ENCODE data around the gene SV2C. TPM values are rescaled to one million over a fixed set of nuclear protein-coding genes. Genes with fewer than 3 reads are reported as not detected.

SV2C gene
- total RNA-seq, 1 experiment from 2014 or later, result not detected

- H3K9me3 ChIP-seq (ENCODE audit: control insufficient read depth in 1 of 2, insufficient read depth in 1 of 2, low read depth in 1 of 2, low read length in 2 of 2), result no peaks in the 10 kb centered on the region
- no peaks in the 10 kb centered on the region for H3K79me2 ChIP-seq (ENCODE audit: insufficient read depth, low read length)
- ChIA-PET POLR2A (no interaction called here), CTCF (interaction anchor here (1.2 to 1.3 kb wide), 2 partner anchors 100 to 182 kb away, joined by 5 to 9 read pairs; no protein-coding TSS in a partner anchor), RAD21 (ENCODE audit: low non-redundant PET in 1 of 2, low total read pairs in 2 of 2, uncharacterized antibody in 2 of 2, unreplicated experiment in 2 of 2) (no interaction called here)
- H3K36me3 ChIP-seq (ENCODE audit: control insufficient read depth in 1 of 2, insufficient read depth in 2 of 2, low read length in 2 of 2), result no peaks in the 10 kb centered on the region
- no peak overlapping the region for H3K27ac ChIP-seq (ENCODE audit: low read depth, low read length)
- no peak overlapping the region for H2AFZ ChIP-seq (ENCODE audit: low read depth, low read length, poor library complexity, severe bottlenecking)
- H3K9ac ChIP-seq (ENCODE audit: low read length), result no peak overlapping the region
- DNase-seq (ENCODE audit: low read depth, low spot score) (no peak), ATAC-seq (peak; percentile 78)
- no peak overlapping the region for H3K4me3 ChIP-seq (replicated peaks in 1 of 2; ENCODE audit: low read depth in 1 of 2, low read length in 2 of 2)
- H3K4me2 ChIP-seq (ENCODE audit: low read length), result no peak overlapping the region
- no peaks in the 10 kb centered on the region for H3K4me1 ChIP-seq (ENCODE audit: control insufficient read depth in 1 of 2, insufficient read depth in 2 of 2, low read length in 2 of 2)
- intact Hi-C loops (cut with micrococcal nuclease), result loop anchor here (1.0 kb wide), 1 partner anchor 182 kb away; no protein-coding TSS in a partner anchor
- TF ChIP-seq ZFX (IDR thresholded peaks at IDR 0.05) (no peak), CEBPB (IDR thresholded peaks at IDR 0.05; ENCODE audit: low read depth) (no peak), RAD21 (IDR thresholded peaks at IDR 0.05; ENCODE audit: low read depth) (peak; percentile 59)
- TF ChIP-seq, protein P1, sequence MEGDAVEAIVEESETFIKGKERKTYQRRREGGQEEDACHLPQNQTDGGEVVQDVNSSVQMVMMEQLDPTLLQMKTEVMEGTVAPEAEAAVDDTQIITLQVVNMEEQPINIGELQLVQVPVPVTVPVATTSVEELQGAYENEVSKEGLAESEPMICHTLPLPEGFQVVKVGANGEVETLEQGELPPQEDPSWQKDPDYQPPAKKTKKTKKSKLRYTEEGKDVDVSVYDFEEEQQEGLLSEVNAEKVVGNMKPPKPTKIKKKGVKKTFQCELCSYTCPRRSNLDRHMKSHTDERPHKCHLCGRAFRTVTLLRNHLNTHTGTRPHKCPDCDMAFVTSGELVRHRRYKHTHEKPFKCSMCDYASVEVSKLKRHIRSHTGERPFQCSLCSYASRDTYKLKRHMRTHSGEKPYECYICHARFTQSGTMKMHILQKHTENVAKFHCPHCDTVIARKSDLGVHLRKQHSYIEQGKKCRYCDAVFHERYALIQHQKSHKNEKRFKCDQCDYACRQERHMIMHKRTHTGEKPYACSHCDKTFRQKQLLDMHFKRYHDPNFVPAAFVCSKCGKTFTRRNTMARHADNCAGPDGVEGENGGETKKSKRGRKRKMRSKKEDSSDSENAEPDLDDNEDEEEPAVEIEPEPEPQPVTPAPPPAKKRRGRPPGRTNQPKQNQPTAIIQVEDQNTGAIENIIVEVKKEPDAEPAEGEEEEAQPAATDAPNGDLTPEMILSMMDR (IDR thresholded peaks at IDR 0.05 in 2 of 3, conservative IDR thresholded peaks at IDR 0.05 in 1 of 3; ENCODE audit: borderline replicate concordance in 1 of 3, insufficient read depth in 1 of 3, low read depth in 2 of 3, low read length in 2 of 3), result peak; percentile 33 to 75 (median 67); a peak in 5 of 6 replicates
- no peaks in the 10 kb centered on the region for H4K20me1 ChIP-seq (ENCODE audit: insufficient read depth)
- H3K27me3 ChIP-seq (ENCODE audit: insufficient read depth, low read length), result peaks cover 29% of the 10 kb centered on the region
- no TSS peak for BruUV-seq (replicated peaks)
- H3K9me2 ChIP-seq (ENCODE audit: insufficient read depth), result no peaks in the 10 kb centered on the region
Measured at GRCh38 chr5:76074487-76075065, 8.6 kb upstream of the SV2C start.

GRCh38 chr5:76081811-76082771 lies 1.1 kb upstream of the SV2C start:
- DNase-seq (ENCODE audit: low read depth, low spot score), result no peak
- ChIA-PET RAD21 (ENCODE audit: low non-redundant PET in 1 of 2, low total read pairs in 2 of 2, uncharacterized antibody in 2 of 2, unreplicated experiment in 2 of 2) (no interaction called here), POLR2A (no interaction called here), CTCF (no interaction called here)
- Histone ChIP-seq H3K36me3 (ENCODE audit: control insufficient read depth in 1 of 2, insufficient read depth in 2 of 2, low read length in 2 of 2) (no peaks in the 10 kb centered on the region), H3K4me1 (ENCODE audit: control insufficient read depth in 1 of 2, insufficient read depth in 2 of 2, low read length in 2 of 2) (no peaks in the 10 kb centered on the region), H2AFZ (ENCODE audit: low read depth, low read length, poor library complexity, severe bottlenecking) (no peak overlapping the region), H3K27ac (ENCODE audit: low read depth, low read length) (no peak overlapping the region), H3K27me3 (ENCODE audit: insufficient read depth, low read length) (peaks cover 32% of the 10 kb centered on the region), H4K20me1 (ENCODE audit: insufficient read depth) (no peaks in the 10 kb centered on the region), H3K9ac (ENCODE audit: low read length) (no peak overlapping the region), H3K79me2 (ENCODE audit: insufficient read depth, low read length) (no peaks in the 10 kb centered on the region), H3K4me2 (ENCODE audit: low read length) (no peak overlapping the region), H3K9me2 (ENCODE audit: insufficient read depth) (no peaks in the 10 kb centered on the region), H3K9me3 (ENCODE audit: control insufficient read depth in 1 of 2, insufficient read depth in 1 of 2, low read depth in 1 of 2, low read length in 2 of 2) (no peaks in the 10 kb centered on the region), H3K4me3 (replicated peaks in 1 of 2; ENCODE audit: low read depth in 1 of 2, low read length in 2 of 2) (no peak overlapping the region)
- no TSS peak for BruUV-seq (replicated peaks)
- intact Hi-C loops (cut with micrococcal nuclease), result no loop called here
- no peak for ATAC-seq
- no peak for TF ChIP-seq FOSL1 (IDR thresholded peaks at IDR 0.05; ENCODE audit: low read depth)
- no peak for TF ChIP-seq YY1 (IDR thresholded peaks at IDR 0.05; ENCODE audit: extremely low read depth, insufficient replicate concordance, low read depth, low read length)
- no peak for TF ChIP-seq EZH2 (IDR thresholded peaks at IDR 0.05)
- no peak for TF ChIP-seq POLR2AphosphoS5 (IDR thresholded peaks at IDR 0.05; ENCODE audit: low read depth, low read length)
- no peak for TF ChIP-seq EGR1 (IDR thresholded peaks at IDR 0.05; ENCODE audit: low read depth)
- TF ChIP-seq, protein P2, sequence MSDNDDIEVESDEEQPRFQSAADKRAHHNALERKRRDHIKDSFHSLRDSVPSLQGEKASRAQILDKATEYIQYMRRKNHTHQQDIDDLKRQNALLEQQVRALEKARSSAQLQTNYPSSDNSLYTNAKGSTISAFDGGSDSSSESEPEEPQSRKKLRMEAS (IDR thresholded peaks at IDR 0.05), result no peak
- no peak for TF ChIP-seq TCF7L2 (IDR thresholded peaks at IDR 0.05; ENCODE audit: borderline replicate concordance, extremely low read depth, insufficient read depth, insufficient read length)
- no peak for TF ChIP-seq POLR2A (IDR thresholded peaks at IDR 0.05; ENCODE audit: borderline replicate concordance, extremely low read depth, insufficient read depth, insufficient read length)
- TF ChIP-seq, protein P1 (IDR thresholded peaks at IDR 0.05 in 2 of 3, conservative IDR thresholded peaks at IDR 0.05 in 1 of 3; ENCODE audit: borderline replicate concordance in 1 of 3, insufficient read depth in 1 of 3, low read depth in 2 of 3, low read length in 2 of 3), result no peak
- TF ChIP-seq SP1 (IDR thresholded peaks at IDR 0.05; ENCODE audit: low read depth), result no peak
- no peak for TF ChIP-seq CEBPB (IDR thresholded peaks at IDR 0.05; ENCODE audit: low read depth)

Data from HCT116 (cell line).